Skin of body (tissue), 2 donors: Measurements from ENCODE around the gene SH2D4B. TPM values are rescaled to one million over a fixed set of nuclear protein-coding genes. Genes with fewer than 3 reads are reported as not detected.
"Not testable (repeated sequence)": the region's sequence is repeated elsewhere in the genome, so short reads cannot be mapped to it uniquely, and the experiment has no call there.

Source experiments
- DNase-seq: peaks from one replicate; lab custom pipeline; 2025; lab: John Stamatoyannopoulos, UW
- total RNA-seq: library from RNA; depleted of rRNA; stranded (reverse); fragments of >200 nt; gene quantifications from one replicate; pipeline ENCODE4 v1.2.3, GENCODE V29; 2014

Gene SH2D4B
- total RNA-seq, 1 donor from 2014 or later, result 0.20 TPM

DNA sequence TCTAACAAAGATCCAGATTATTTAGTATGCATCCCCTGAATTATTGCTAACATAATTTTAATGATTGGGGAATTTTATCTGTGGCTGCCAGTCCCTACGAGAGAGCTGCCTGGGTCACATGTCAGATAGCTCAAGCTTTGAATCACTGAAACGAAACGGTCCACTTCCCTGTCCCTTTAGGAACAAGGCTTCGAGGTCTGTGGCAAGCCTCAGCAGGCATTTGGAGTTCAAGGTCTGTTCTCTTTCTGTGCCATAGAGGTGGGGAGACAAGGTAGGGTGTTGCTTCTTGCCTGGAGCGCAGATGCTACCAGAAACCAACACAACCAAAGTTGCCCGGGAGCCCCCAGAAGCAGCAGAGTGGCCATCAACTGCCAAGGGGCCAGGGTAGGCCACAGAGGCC, 13.9 kb upstream of the SH2D4B start:
- no peak for DNase-seq

DNA sequence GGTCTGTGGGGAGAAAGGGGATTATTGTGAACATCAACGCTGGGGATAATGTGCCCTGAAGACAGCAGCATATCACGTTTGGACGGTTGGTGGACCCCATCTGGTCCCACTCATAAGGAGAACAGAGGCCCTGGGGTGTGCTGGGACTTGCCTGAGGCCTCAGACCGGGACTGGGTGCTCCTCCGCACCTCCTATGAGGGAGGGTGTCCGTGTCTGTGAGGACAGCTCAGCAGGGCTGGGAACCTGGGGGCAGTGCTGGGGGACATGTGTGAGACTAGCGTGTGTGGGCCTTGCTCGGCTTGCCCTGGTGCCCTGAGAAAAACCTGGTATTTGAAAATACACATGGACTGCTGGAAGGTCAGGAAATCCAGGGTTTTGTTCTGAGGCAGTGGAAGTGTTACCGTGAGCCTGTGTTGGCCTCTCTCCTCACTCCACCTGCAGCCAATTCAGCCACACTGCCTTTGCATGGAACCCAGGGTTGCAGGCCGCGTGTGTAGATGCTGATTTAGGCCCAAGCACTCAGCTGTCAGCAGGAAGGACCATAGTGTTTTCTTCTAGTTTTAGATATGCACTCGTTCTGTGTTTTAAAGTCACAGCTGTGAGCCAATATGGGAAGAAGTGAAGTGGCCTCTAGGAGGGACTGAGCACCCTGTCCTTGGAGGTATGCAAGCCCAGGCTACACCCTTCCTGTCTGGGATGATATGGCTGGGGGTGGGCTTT, 13.4 kb upstream of the SH2D4B start:
- no peak for DNase-seq

DNA sequence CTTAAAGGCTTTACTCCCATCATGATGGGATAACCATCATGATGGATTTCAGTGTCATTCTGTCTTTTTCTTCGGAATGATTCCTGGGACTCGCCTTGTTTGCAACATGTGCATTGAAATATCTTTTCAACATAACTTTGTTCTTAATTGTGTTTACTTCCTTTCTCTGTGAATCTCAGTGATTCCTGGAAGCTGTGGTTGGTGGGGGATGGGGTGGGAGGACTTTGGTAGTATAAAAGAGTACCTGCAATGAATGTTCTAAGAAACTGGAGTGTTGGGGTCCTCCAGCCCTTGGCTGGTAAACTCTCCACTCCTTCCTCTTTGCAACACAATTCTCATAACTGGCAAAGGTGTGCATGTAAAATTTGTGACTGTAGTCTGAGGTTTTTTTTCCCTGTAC, 11.5 kb upstream of the SH2D4B start:
- no peak for DNase-seq

DNA sequence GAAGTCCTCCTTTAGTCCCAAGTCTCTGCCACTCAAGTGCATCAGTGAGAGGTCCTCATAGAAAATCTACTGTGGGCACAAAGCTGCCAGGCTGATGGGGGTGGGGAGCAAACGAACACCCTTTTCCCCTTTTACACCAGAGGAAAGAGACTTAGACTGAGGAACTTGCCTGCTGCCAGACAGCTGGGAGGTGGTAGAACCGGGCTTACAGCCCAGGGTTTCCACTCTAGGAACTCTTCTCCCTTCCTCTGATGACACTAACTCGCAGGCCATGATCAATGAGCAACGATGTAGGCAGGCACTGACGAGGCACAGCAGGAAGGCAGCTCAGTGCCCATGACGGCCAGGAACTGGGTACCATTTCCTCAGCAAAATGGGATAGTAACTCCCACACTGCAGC, 11.0 kb upstream of the SH2D4B start:
- DNase-seq, result no peak

DNA sequence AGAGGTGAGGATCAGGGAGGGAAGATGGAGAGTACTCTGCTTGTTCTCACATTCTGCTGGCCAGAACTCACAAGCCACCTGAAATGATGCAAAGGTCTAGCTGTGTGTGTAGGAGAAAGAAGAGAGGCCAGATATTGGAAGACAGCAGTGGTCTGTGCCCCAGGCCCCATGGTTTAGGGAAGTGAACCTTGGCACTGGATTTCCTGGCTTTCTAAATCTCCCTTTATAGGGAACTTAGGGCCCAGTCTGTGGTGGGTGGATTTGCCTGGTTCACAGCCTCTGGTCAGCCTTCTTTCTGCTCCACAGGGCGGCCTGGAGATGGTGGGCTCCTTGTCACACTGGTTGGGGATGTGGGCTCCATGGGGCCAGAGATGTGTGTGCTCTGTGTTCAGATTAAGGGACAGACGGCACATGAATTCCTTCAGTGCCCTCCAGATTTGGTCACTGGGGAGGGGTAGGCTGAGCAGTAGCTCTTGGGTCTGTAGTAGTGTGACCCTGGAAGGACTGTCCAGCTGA, 9.5 kb upstream of the SH2D4B start:
- DNase-seq, result no peak

DNA sequence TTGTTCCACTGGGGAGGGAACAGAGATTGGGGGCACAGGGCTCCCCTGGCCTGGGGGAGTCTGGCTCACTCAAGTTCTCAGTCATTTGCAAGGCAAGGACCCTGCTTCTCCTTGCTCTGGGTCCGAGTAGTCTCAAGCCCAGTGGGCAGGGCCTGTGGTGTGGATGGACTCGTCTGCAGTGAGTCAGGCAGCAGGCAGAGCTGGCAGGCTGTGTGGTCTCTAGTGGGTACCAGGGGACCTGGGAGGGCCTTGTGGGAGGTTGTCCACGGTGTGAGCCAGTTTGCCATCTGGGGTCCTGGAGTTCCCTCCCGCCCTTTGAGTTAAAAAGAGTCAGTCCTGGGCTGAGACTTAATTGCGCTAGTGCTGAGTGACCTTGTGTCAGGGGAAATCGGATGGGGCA, 8.8 kb upstream of the SH2D4B start:
- no peak for DNase-seq

DNA sequence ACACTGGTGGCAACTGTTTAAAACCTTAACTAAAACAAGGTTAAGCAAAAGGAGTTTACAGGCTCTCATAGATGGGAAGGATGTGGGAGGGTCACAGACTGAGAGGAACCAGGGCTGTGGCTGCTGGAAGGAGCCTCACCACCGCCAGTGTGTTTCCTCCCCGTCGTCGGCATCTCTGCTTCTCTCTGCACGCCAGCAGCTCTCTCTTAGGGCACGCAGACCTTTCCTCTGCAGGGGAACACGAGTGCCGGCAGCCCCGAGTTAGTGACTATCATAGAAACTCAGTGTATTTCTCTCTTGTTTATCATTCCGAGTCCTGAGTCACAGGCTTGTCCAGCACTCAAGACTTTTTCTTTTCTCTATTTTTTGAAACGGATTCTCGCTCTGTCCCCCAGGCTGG, 8.1 kb upstream of the SH2D4B start:
- no peak for DNase-seq

DNA sequence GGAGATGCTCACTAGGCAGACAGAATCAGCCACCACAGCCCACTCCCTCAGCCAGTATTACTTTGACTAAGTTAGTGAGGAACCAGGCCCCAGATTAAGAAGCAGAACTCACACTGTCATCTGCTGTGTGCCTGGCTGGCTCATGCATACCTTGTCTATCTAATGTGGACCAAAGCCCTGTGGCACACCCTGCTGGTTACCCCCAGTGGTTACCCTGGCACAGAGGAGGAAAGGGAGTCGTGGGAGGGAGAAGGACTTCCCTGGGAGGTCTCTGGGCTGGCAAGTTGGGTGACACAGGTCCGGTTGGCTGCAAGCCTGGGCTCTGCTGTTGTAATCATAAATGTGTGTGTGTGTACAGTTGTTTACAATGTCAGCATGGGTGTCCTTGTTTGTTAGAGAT, 7.5 kb upstream of the SH2D4B start:
- no peak for DNase-seq

DNA sequence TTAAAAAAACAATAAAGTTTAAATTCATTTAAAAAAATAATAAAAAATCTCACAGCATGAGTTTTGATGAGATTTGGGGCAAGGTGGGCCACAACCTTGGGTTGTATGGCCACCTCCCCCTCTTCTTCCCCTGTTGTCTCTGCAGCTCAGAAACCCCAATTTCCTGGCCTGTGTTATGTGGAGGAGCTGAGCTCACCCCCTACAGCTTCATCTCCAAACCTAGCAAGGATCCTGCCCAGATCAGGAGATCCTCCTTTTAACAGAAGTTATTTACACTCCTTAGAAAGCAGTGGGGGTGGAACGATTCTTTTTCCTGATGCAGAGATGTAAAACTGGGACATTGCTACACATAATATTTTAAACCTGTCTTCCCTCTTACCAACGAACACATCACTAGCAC, 6.9 kb upstream of the SH2D4B start:
- DNase-seq, result no peak

DNA sequence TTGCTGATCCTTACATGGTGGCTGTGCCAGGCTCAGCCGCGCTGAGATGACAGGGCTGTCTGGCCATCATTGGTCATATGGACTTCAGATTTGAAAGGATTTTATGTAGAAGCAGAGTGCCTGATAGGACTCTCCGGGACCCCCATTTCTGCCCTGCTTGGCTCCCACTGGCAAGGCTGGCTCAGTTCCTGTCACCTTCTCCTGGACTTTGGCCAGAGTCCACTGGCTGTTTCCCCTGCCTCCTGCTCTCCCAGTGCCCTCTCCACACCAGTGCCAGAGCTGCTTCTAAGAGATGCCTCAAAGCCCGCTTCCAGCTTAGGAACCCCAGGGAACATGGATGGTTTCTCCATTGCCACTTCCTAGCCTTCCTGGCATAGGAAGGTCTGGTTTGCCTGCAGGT, 5.1 kb upstream of the SH2D4B start:
- no peak for DNase-seq

DNA sequence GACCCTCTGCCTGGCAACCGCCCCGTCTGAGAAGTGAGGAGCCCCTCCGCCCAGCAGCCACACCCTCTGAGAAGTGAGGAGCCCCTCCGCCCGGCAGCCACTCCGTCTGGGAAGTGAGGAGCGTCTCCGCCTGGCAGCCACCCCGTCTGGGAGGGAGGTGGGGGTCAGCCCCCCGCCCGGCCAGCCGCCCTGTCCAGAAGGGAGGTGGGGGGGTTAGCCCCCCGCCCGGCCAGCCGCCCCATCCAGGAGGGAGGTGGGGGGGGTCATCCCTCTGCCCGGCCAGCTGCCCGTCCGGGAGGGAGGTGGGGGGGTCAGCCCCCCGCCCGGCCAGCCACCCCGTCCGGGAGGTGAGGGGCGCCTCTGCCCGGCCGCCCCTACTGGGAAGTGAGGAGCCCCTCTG, 3.6 kb upstream of the SH2D4B start:
- not testable (repeated sequence) for DNase-seq

DNA sequence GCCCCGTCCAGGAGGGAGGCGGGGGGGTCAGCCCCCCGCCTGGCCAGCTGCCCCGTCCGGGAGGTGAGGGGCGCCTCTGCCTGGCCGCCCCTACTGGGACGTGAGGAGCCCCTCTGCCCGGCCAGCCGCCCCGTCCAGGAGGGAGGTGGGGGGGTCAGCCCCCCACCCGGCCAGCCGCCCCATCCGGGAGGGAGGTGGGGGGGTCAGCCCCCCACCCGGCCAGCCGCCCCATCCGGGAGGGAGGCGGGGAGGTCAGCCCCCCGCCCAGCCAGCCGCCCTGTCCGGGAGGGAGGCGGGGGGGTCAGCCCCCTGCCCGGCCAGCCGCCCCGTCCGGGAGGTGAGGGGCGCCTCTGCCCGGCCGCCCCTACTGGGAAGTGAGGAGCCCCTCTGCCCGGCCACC, 3.1 kb upstream of the SH2D4B start:
- DNase-seq, result not testable (repeated sequence)

DNA sequence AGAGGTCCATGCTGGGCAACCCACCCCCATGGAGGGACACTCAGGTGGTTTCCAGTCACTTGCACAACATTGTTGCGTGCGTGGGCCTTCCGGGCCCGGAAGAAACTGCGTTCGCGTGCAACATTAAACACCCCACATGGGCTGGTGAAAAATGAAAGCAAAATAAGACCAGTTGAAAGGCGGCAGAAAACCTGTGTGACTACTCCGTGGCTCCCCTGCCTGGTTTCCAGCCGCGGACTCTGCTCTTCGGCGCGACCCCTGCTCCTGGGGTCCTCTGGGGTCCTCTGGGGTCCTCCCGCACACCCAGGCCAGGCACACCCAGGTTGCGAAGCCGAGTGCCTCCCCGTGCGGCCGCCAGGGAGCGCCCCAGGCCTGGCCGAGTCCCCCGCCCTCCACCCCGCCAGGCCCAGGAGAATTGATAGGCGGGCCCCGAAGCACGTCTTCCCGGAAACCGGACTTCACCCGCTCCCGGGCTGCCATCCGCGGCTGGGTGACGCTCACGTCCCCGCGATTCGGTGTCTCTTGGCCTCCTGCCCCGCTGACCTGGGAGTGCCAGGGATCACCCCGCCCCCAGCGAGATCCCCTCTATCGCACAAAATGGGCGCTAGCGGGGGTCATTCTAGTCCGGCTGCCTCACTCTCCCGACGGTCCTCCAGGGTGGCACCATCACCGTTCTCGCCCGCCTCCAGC, 1.9 kb upstream of the SH2D4B start:
- DNase-seq, result no peak

DNA sequence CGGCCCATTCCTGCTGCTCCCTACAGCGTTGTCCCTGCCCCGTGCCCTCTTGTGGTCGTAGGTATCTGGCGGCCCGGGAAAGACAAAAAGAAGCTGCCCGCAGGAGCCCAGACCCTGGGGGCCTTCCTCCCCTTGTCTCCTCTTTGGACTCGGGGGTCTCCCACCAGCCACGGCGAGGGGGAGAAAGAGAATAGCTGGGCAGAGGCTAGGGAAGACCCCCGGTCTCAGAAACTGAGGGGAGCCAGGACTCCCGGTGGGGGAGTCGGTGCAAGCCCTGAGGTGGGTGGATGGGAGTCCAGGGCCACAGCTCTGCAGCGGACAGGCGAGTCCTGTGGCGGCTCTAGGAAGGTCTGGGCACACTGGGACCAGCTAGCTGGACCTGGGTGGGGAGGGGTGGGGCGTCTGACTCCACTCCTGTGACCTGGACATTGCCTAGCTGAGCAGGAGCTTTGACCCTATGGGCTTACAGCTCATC, 1.3 kb upstream of the SH2D4B start:
- DNase-seq, result no peak

DNA sequence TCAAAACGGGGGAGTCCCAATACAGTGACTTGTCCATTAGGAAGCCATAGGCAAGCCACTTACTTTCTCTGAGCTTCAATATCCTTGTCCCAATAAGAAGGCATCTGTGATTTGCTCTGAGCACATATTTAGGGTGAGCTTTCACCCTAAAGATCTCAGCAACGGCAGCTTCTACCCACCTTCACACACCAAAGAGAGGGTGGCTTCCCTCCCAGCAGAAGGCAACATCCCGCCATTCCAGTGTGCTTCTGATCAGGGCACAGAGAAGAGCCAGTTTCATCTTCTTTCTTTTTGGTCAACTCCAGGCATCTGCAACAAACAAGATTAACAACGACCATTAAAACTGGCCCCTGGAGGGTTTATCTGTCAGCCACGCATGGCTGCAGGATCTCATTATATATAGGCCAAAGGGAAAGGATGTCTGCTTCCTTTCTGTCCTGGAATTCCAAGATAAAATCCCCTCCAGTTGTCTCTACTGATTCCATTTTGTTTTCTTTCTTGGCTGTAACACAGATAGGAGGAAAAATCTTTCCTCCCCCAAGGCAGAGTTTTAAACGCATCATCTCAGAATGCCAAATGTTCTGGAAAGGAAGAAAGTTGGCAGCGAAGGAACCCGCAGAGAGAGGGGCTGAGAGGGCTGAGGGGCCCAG, 491 bp upstream of the SH2D4B start:
- no peak for DNase-seq

DNA sequence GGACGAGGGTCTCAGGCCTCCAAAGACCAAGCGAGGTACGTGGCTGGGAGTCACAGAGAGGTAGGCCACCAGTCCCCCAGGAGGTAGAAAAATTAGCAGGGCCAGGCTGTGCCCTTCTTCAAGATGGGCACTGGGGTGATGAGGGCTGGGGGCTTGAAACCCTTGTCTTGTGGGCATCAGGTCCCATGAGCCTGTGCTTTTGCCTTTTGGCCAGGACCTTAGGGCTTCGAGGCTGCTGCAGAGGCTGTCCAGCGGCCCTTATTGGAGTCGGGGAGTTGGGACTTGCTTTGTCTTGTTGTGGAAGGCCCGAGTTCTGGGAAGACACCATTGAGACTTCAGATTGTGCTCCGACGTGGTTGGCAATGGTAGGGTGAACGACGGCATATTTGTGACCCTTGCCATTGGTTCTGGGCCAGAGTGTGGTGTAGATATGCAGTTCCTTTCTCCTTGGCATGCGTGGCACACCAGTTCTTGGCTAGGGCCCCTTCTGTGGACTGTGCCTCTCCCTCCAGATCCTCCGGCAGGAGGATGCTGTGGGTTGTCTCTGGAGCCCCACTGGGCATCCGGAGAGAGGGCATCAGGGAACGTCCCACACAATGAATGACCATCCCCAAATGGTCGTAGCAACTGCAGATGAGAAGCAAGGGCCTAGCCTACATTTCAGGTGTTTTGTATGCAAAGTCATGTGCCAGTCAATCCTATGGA, 931 bp downstream of the SH2D4B start:
- no peak for DNase-seq

DNA sequence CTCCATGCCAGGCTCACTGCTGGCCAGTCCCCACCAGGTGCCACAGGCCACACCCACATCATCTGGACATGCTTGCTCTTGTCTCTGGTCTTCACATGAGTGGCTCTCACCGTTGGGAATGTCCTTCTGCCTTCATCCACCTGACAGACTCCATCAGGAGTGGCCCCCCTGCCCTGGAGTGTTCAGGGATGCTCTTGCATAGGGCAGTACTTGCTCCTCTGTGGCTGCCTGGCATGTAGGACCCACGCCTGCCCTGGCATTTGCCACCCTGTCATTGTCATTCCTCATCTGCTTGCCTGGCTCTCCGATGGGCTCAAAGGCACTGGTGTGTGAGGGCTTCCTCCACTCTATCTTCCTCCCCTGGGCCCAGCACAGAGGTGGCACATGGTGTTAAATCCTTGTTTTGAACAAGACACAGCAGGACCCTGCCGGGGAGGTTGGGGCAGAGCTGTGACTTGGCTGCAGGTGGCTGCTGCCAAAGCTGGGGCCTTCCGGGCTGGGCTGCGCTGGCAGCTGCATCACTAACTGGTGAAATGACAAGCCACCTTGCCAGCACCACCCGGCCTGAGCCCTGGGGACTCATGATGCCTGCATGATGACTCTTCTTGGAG, 1.8 kb downstream of the SH2D4B start:
- DNase-seq, result no peak

DNA sequence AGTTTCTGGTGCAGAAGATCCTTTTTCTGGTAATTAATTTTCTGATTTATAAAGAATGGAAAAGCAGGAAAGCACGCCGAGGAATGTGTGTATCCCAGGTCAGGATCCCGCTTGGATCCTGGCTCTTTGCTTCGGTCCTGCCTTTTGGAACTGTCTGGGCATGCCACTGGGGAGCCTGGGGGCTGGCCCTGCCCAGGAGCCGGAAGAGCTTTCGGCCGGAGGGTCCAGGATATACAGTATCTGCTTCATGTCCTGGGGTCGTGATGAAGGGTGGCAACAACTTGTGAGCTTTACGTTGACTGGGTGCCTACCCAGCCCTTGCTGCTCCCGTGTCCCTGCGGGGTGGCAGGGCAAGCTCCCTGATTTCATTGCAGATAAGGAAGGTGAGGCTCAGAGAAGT, 2.4 kb downstream of the SH2D4B start:
- no peak for DNase-seq

DNA sequence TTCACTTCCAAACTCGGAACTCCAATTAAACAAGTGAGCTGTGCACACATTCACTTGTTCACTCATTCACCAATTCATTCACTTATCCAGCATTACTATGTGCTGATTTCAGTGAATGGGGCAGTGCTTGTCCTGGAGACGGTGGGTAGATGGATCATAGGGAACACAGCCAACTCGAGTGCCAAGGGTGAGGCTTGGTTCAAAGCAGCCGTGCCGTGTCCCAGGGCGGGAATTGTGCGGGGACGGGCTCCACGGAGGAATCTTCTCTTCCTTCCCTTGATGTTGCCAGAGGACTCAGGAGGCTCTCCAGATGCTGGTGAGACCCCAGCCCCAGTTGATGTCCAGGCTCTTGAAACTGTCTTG, 2.9 kb downstream of the SH2D4B start:
- no peak for DNase-seq

DNA sequence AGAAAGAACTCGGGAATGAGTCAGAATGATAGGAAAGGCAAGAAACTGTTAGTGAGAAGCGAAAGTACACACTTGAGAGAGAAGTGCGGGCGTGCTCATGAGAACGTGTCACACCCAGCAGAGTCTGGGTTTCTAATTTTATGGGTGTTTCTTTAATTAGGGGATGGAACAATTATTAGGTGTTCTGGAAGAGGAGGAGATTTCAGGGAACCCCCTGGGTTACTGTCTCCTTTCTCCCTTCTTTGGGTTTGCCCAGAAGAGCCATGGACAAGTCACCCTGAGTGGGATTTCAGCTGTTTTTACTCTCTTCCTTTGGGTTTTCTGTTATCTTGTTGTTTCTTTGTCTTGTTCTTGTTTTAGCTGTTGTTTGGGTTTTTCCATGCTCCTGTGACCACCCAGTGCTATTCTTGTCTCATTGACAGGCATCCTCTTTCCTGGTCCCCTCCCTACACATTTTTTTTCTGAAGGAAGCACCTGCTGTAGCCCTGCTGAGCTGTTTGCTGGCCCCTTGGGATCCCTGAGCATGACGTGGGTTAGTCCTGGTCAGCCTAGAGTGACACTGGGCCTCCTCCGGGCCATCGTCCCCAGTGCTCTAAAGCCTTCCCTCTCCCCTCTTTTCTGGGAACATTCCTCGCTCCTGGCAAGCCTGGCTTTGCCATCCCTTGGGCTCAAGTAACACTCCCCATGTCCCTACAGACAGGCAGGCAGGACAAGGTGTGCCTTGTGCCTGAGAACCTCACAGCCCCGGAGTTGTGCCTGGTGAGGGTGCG, 3.5 kb downstream of the SH2D4B start:
- DNase-seq, result peak; percentile 22

DNA sequence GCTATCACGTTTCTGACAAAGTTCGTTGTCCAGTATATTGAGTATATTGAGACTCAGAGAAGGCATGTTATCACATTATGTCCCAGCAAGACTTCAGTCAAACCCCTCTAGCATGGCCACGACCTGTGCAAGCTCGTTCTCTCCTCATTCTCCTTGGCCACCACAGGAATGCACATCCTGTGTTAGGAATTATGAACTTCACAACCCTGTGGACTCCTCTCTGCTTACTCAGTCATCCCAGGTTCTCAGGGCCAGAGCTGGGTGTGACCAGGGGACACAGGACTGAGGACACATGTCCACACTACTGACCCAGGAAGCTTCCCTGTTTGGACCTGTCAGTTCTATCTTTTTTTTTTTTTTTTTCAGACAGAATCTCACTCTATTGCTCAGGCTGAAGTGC, 4.4 kb downstream of the SH2D4B start:
- DNase-seq, result no peak
